ENCODE measurements around the gene ESD. TPM values are rescaled to one million over a fixed set of nuclear protein-coding genes. Genes with fewer than 3 reads are reported as not detected.

Gene ESD
- polyA plus RNA-seq (2013) = 253 TPM

- Histone ChIP-seq H3K36me3 (ENCODE audit: control insufficient read depth in 4 of 4, insufficient read depth in 4 of 4, low read length in 3 of 4) (peaks cover 0 to 5% (median 0%) of the 10 kb centered on the region in 4 experiments), H3K9me3 (ENCODE audit: control extremely low read depth in 1 of 5, control insufficient read depth in 4 of 5, insufficient read depth in 2 of 5, low read depth in 1 of 5, low read length in 4 of 5) (no peaks in the 10 kb centered on the region), H3K27me3 (replicated peaks in 2 of 5; ENCODE audit: control insufficient read depth in 4 of 5, insufficient read depth in 5 of 5, low read length in 4 of 5) (no peaks in the 10 kb centered on the region), H3K4me1 (ENCODE audit: control extremely low read depth in 1 of 4, control insufficient read depth in 4 of 4, insufficient read depth in 4 of 4, low read length in 3 of 4) (peaks cover 9 to 26% (median 18%) of the 10 kb centered on the region in 4 experiments), H3K4me3 (ENCODE audit: control insufficient read depth in 1 of 7, extremely low read depth in 1 of 7, insufficient read depth in 4 of 7, low read depth in 2 of 7, low read length in 6 of 7) (peak within 1 kb of the TSS; percentile 77 to 98 (median 86)), H3K27ac (ENCODE audit: insufficient read depth in 1 of 2, low read depth in 1 of 2, low read length in 2 of 2, poor library complexity in 1 of 2, severe bottlenecking in 2 of 2) (peak within 1 kb of the TSS; percentile 64 to 87)
- ChIA-PET CTCF (no interaction called here), POLR2A (no interaction called here)
- DNase-seq = peak; percentile 89 to 94 (median 93)
- WGBS (ENCODE audit: insufficient coverage) = under 1% methylated on average over 66 of the region's 77 CpGs
Observed at GRCh38 chr13:46796515-46797474, at the start of gene ESD. TSS of gene ESD (minus strand) at chr13:46797161. CDS start at chr13:46791413, 5,748 bp downstream.

DNA sequence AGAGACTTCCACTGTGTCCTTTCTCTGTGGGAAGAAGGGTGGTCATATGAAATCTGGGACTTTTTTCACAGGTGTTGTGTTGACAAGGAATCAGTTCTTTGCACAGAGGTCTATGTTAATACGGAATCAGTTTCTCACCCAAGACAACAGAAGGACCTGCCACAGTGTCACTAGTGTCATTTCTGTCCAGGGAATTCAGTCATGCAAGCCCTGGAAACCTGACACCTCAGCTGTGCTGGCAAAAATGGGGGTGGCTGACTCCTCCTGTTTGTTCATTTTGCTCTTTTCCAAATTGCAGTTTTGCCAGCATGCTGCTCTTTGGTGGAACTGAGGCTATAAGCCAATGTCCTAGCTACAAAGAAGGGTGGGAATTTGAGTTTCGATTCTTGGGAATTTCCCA lies 49.8 kb upstream of the ESD start:
- CTCF ChIA-PET = interaction anchor here (0.6 to 1.1 kb wide), 3 partner anchors 11 to 767 kb away, joined by 3 read pairs; no protein-coding TSS in a partner anchor
- H3K27me3 ChIP-seq (replicated peaks in 2 of 5; ENCODE audit: control insufficient read depth in 4 of 5, insufficient read depth in 5 of 5, low read length in 4 of 5) = no peaks in the 10 kb centered on the region
- 94% methylated on average over 2 of the region's 2 CpGs for WGBS (ENCODE audit: insufficient coverage)
- no peaks in the 10 kb centered on the region for H3K36me3 ChIP-seq (ENCODE audit: control insufficient read depth in 4 of 4, insufficient read depth in 4 of 4, low read length in 3 of 4)
- POLR2A ChIA-PET = no interaction called here
- no peaks in the 10 kb centered on the region for H3K9me3 ChIP-seq (ENCODE audit: control extremely low read depth in 1 of 5, control insufficient read depth in 4 of 5, insufficient read depth in 2 of 5, low read depth in 1 of 5, low read length in 4 of 5)
- no peak for DNase-seq
- no peak overlapping the region for H3K4me3 ChIP-seq (ENCODE audit: control insufficient read depth in 1 of 7, extremely low read depth in 1 of 7, insufficient read depth in 4 of 7, low read depth in 2 of 7, low read length in 6 of 7)
- H3K4me1 ChIP-seq (ENCODE audit: control extremely low read depth in 1 of 4, control insufficient read depth in 4 of 4, insufficient read depth in 4 of 4, low read length in 3 of 4) = no peaks in the 10 kb centered on the region
- H3K27ac ChIP-seq (ENCODE audit: insufficient read depth in 1 of 2, low read depth in 1 of 2, low read length in 2 of 2, poor library complexity in 1 of 2, severe bottlenecking in 2 of 2) = no peak overlapping the region

DNA sequence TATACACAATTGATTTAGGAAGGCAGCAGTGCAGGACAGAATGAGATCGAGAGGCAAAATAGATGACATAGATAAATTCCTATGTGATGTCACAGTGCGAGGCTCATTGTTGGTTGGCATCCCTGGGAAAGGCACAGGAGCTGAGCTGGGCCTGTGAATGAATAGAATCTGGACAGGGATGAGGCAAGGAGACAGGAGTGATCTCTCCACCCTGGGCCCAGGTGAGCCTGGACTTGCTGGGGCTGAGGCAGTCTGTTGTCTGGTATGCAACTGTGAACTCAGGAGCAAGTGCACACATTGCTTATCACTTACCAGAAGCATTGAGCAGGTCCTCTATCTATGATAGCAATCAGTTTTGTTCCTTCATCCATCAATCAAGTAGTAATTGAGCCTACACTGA lies 48.2 kb upstream of the ESD start:
- no peak for DNase-seq
- Histone ChIP-seq H3K27ac (ENCODE audit: insufficient read depth in 1 of 2, low read depth in 1 of 2, low read length in 2 of 2, poor library complexity in 1 of 2, severe bottlenecking in 2 of 2) (no peak overlapping the region), H3K4me1 (ENCODE audit: control extremely low read depth in 1 of 4, control insufficient read depth in 4 of 4, insufficient read depth in 4 of 4, low read length in 3 of 4) (no peaks in the 10 kb centered on the region), H3K4me3 (ENCODE audit: control insufficient read depth in 1 of 7, extremely low read depth in 1 of 7, insufficient read depth in 4 of 7, low read depth in 2 of 7, low read length in 6 of 7) (no peak overlapping the region), H3K36me3 (ENCODE audit: control insufficient read depth in 4 of 4, insufficient read depth in 4 of 4, low read length in 3 of 4) (no peaks in the 10 kb centered on the region), H3K9me3 (ENCODE audit: control extremely low read depth in 1 of 5, control insufficient read depth in 4 of 5, insufficient read depth in 2 of 5, low read depth in 1 of 5, low read length in 4 of 5) (no peaks in the 10 kb centered on the region), H3K27me3 (replicated peaks in 2 of 5; ENCODE audit: control insufficient read depth in 4 of 5, insufficient read depth in 5 of 5, low read length in 4 of 5) (no peaks in the 10 kb centered on the region)
- ChIA-PET CTCF (interaction anchor here (1.4 kb wide), 1 partner anchor 19 kb away, joined by 3 read pairs; no protein-coding TSS in a partner anchor), POLR2A (no interaction called here)
- WGBS (ENCODE audit: insufficient coverage) = 100% methylated on average over 2 of the region's 2 CpGs

DNA sequence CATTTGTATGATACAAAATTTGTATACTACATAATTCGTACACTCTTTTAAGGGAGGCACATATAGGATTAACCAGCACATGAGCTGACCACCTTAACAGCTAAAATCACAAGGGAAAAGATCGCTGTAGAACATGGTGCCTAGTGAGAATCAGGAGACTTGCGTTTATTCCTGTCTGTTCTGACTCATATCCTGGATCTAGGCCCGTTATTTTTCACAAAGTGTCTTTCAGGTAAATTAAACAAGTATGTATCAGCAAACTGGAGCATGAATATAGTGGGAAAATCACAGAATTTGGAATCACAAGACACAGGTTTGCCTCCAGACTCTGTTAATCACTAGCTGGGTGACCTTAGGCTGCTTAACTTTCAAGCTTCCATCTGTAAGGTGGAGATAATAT lies 47.5 kb upstream of the ESD start:
- DNase-seq = no peak
- H3K4me1 ChIP-seq (ENCODE audit: control extremely low read depth in 1 of 4, control insufficient read depth in 4 of 4, insufficient read depth in 4 of 4, low read length in 3 of 4) = no peaks in the 10 kb centered on the region
- WGBS (ENCODE audit: insufficient coverage) = 82% methylated on average over 4 of the region's 4 CpGs
- H3K4me3 ChIP-seq (ENCODE audit: control insufficient read depth in 1 of 7, extremely low read depth in 1 of 7, insufficient read depth in 4 of 7, low read depth in 2 of 7, low read length in 6 of 7) = no peak overlapping the region
- H3K27me3 ChIP-seq (replicated peaks in 2 of 5; ENCODE audit: control insufficient read depth in 4 of 5, insufficient read depth in 5 of 5, low read length in 4 of 5) = no peaks in the 10 kb centered on the region
- H3K36me3 ChIP-seq (ENCODE audit: control insufficient read depth in 4 of 4, insufficient read depth in 4 of 4, low read length in 3 of 4) = no peaks in the 10 kb centered on the region
- no peaks in the 10 kb centered on the region for H3K9me3 ChIP-seq (ENCODE audit: control extremely low read depth in 1 of 5, control insufficient read depth in 4 of 5, insufficient read depth in 2 of 5, low read depth in 1 of 5, low read length in 4 of 5)
- no peak overlapping the region for H3K27ac ChIP-seq (ENCODE audit: insufficient read depth in 1 of 2, low read depth in 1 of 2, low read length in 2 of 2, poor library complexity in 1 of 2, severe bottlenecking in 2 of 2)
- POLR2A ChIA-PET = no interaction called here
- CTCF ChIA-PET = interaction anchor here (1.4 kb wide), 1 partner anchor 18 kb away, joined by 3 read pairs; no protein-coding TSS in a partner anchor

DNA sequence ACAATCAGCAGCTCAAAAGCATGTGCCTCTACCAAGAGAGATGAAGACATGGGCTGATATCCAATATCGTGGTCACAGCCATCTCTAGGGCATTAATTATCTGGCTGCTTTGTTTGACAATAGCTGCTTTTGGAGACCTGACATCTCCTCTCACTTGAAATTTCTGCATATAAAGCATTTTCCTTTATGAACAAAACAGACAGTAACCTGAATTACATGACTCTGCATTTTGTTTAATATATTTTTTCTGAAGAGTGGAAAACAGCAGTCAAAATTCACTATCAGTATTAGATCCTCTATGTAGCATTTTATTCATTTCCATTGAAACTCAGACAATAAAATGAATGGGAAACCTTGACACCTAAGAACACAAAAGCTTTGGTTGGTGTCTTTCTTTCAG lies 42.4 kb upstream of the ESD start:
- Histone ChIP-seq H3K36me3 (ENCODE audit: control insufficient read depth in 4 of 4, insufficient read depth in 4 of 4, low read length in 3 of 4) (no peaks in the 10 kb centered on the region), H3K27ac (ENCODE audit: insufficient read depth in 1 of 2, low read depth in 1 of 2, low read length in 2 of 2, poor library complexity in 1 of 2, severe bottlenecking in 2 of 2) (no peak overlapping the region), H3K4me1 (ENCODE audit: control extremely low read depth in 1 of 4, control insufficient read depth in 4 of 4, insufficient read depth in 4 of 4, low read length in 3 of 4) (no peaks in the 10 kb centered on the region), H3K27me3 (replicated peaks in 2 of 5; ENCODE audit: control insufficient read depth in 4 of 5, insufficient read depth in 5 of 5, low read length in 4 of 5) (no peaks in the 10 kb centered on the region), H3K9me3 (ENCODE audit: control extremely low read depth in 1 of 5, control insufficient read depth in 4 of 5, insufficient read depth in 2 of 5, low read depth in 1 of 5, low read length in 4 of 5) (no peaks in the 10 kb centered on the region), H3K4me3 (ENCODE audit: control insufficient read depth in 1 of 7, extremely low read depth in 1 of 7, insufficient read depth in 4 of 7, low read depth in 2 of 7, low read length in 6 of 7) (no peak overlapping the region)
- CTCF ChIA-PET = interaction anchor here (1.0 kb wide), 2 partner anchors 12 to 28 kb away, joined by 3 read pairs; no protein-coding TSS in a partner anchor
- POLR2A ChIA-PET = no interaction called here
- DNase-seq = peak in 1 of 3 donors; percentile 6
- 25% methylated on average over 1 of the region's 1 CpG for WGBS (ENCODE audit: insufficient coverage)

DNA sequence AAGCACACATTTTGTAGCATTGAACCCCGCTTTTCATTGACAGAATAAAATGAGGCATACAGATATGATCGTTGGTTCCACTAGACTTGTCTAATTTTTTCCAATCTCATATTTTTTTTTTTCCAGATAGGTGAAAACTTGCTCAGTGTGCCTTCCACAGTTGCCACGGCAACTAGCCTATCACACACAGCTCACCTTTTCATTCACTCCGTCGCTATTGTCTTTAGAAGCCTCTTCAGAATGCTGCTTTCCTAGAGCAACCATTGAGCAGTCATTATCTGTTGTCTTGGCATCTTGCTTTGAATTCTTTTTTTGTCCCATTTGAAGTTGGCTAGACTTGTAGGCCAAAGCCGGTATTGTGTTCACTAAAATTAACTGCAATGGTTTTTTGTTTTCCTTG lies 37.7 kb upstream of the ESD start:
- POLR2A ChIA-PET = no interaction called here
- WGBS (ENCODE audit: insufficient coverage) = 96% methylated on average over 5 of the region's 6 CpGs
- H3K4me3 ChIP-seq (ENCODE audit: control insufficient read depth in 1 of 7, extremely low read depth in 1 of 7, insufficient read depth in 4 of 7, low read depth in 2 of 7, low read length in 6 of 7) = no peak overlapping the region
- H3K27me3 ChIP-seq (replicated peaks in 2 of 5; ENCODE audit: control insufficient read depth in 4 of 5, insufficient read depth in 5 of 5, low read length in 4 of 5) = no peaks in the 10 kb centered on the region
- no peaks in the 10 kb centered on the region for H3K36me3 ChIP-seq (ENCODE audit: control insufficient read depth in 4 of 4, insufficient read depth in 4 of 4, low read length in 3 of 4)
- CTCF ChIA-PET = interaction anchor here (1.3 to 2.0 kb wide), 3 partner anchors 60 to 938 kb away, joined by 3 to 5 read pairs (median 3); no protein-coding TSS in a partner anchor
- H3K9me3 ChIP-seq (ENCODE audit: control extremely low read depth in 1 of 5, control insufficient read depth in 4 of 5, insufficient read depth in 2 of 5, low read depth in 1 of 5, low read length in 4 of 5) = no peaks in the 10 kb centered on the region
- H3K27ac ChIP-seq (ENCODE audit: insufficient read depth in 1 of 2, low read depth in 1 of 2, low read length in 2 of 2, poor library complexity in 1 of 2, severe bottlenecking in 2 of 2) = no peak overlapping the region
- H3K4me1 ChIP-seq (ENCODE audit: control extremely low read depth in 1 of 4, control insufficient read depth in 4 of 4, insufficient read depth in 4 of 4, low read length in 3 of 4) = no peaks in the 10 kb centered on the region
- no peak for DNase-seq

GRCh38 chr13:46831588-46832194 lies 34.7 kb upstream of the ESD start:
- WGBS (ENCODE audit: insufficient coverage) = 0% methylated on average over 1 of the region's 5 CpGs
- Histone ChIP-seq H3K27ac (ENCODE audit: insufficient read depth in 1 of 2, low read depth in 1 of 2, low read length in 2 of 2, poor library complexity in 1 of 2, severe bottlenecking in 2 of 2) (no peak overlapping the region), H3K9me3 (ENCODE audit: control extremely low read depth in 1 of 5, control insufficient read depth in 4 of 5, insufficient read depth in 2 of 5, low read depth in 1 of 5, low read length in 4 of 5) (no peaks in the 10 kb centered on the region), H3K27me3 (replicated peaks in 2 of 5; ENCODE audit: control insufficient read depth in 4 of 5, insufficient read depth in 5 of 5, low read length in 4 of 5) (no peaks in the 10 kb centered on the region), H3K36me3 (ENCODE audit: control insufficient read depth in 4 of 4, insufficient read depth in 4 of 4, low read length in 3 of 4) (no peaks in the 10 kb centered on the region), H3K4me3 (ENCODE audit: control insufficient read depth in 1 of 7, extremely low read depth in 1 of 7, insufficient read depth in 4 of 7, low read depth in 2 of 7, low read length in 6 of 7) (no peak overlapping the region), H3K4me1 (ENCODE audit: control extremely low read depth in 1 of 4, control insufficient read depth in 4 of 4, insufficient read depth in 4 of 4, low read length in 3 of 4) (no peaks in the 10 kb centered on the region)
- POLR2A ChIA-PET = no interaction called here
- CTCF ChIA-PET = interaction anchor here (0.6 to 2.6 kb wide), 12 partner anchors 9 to 1277 kb away, joined by 3 to 15 read pairs (median 4); partner anchors contain the start of gene HTR2A
- DNase-seq = peak; percentile 61 to 77 (median 64)
